Upper lobe of left lung (tissue), 4 donors: ENCODE data around the gene PLXNA4.

Experiments used
- CTCF ChIP-seq, 6 experiments: fragments of 450-650 bp in 4 of 6; fragments of 200-600 bp in 2 of 6; sonication (generic) in 2 of 6; IDR thresholded peaks; one replicate each; pipeline ENCODE4 v1.5.1; 2016 to 2019; ENCODE audit warnings: antibody characterized with exemption in 6 of 6
- EP300 ChIP-seq, 4 donors: sonication (generic); formaldehyde crosslinking; IDR thresholded peaks; one replicate each; pipeline ENCODE4 v1.5.1; 2017; ENCODE audit warnings: antibody characterized with exemption in 4 of 4, control low read depth in 2 of 4
- POLR2A ChIP-seq, 4 donors: fragments of 450-650 bp; IDR thresholded peaks; one replicate each; pipeline ENCODE4 v1.5.1; 2016 to 2017; ENCODE audit warnings: antibody characterized with exemption in 4 of 4, mild to moderate bottlenecking in 2 of 4
- POLR2AphosphoS5 ChIP-seq, 2 donors: sonication (generic); formaldehyde crosslinking; IDR thresholded peaks; one replicate each; pipeline ENCODE4 v1.5.1; 2017; ENCODE audit warnings: antibody characterized with exemption in 2 of 2

- no peak for TF ChIP-seq CTCF (IDR thresholded peaks at IDR 0.05)
- no peak for TF ChIP-seq POLR2A (IDR thresholded peaks at IDR 0.05)
- no peak for TF ChIP-seq POLR2AphosphoS5 (IDR thresholded peaks at IDR 0.05)
- TF ChIP-seq EP300 (IDR thresholded peaks at IDR 0.05), result no peak
Measured at GRCh38 chr7:132576721-132577085, 433 bp upstream of the PLXNA4 start.
